Measurements from ENCODE around the gene NUP214. TPM values are rescaled to one million over a fixed set of nuclear protein-coding genes. Genes with fewer than 3 reads are reported as not detected.

The NUP214 gene
- total RNA-seq, 1 experiment from 2014 or later, result 35.5 TPM

GRCh38 chr9:131107760-131108159 lies 17.6 kb upstream of the NUP214 start (continued):
- no peak for TF ChIP-seq CTCF (IDR thresholded peaks at IDR 0.05 in 2 of 3, conservative IDR thresholded peaks at IDR 0.05 in 1 of 3; ENCODE audit: borderline replicate concordance in 1 of 3, insufficient read depth in 1 of 3, low read depth in 2 of 3, low read length in 2 of 3)

- Histone ChIP-seq H2AFZ (ENCODE audit: low read depth, low read length, poor library complexity, severe bottlenecking) (no peak overlapping the region), H3K27me3 (ENCODE audit: insufficient read depth, low read length) (no peaks in the 10 kb centered on the region), H3K79me2 (ENCODE audit: insufficient read depth, low read length) (no peaks in the 10 kb centered on the region), H3K9ac (ENCODE audit: low read length) (no peak overlapping the region), H3K9me2 (ENCODE audit: insufficient read depth) (no peaks in the 10 kb centered on the region), H3K36me3 (ENCODE audit: control insufficient read depth in 1 of 2, insufficient read depth in 2 of 2, low read length in 2 of 2) (no peaks in the 10 kb centered on the region), H4K20me1 (ENCODE audit: insufficient read depth) (no peaks in the 10 kb centered on the region), H3K27ac (ENCODE audit: low read depth, low read length) (no peak overlapping the region), H3K4me1 (ENCODE audit: control insufficient read depth in 1 of 2, insufficient read depth in 2 of 2, low read length in 2 of 2) (no peaks in the 10 kb centered on the region), H3K4me2 (ENCODE audit: low read length) (no peak overlapping the region), H3K9me3 (ENCODE audit: control insufficient read depth in 1 of 2, insufficient read depth in 1 of 2, low read depth in 1 of 2, low read length in 2 of 2) (no peaks in the 10 kb centered on the region), H3K4me3 (replicated peaks in 1 of 2; ENCODE audit: low read depth in 1 of 2, low read length in 2 of 2) (no peak overlapping the region)
- TF ChIP-seq ELF1 (IDR thresholded peaks at IDR 0.05; ENCODE audit: borderline replicate concordance, low read depth), result no peak
- TF ChIP-seq JUND (IDR thresholded peaks at IDR 0.05), result no peak
- no peak for TF ChIP-seq ZFX (IDR thresholded peaks at IDR 0.05)
- no peak for TF ChIP-seq CEBPB (IDR thresholded peaks at IDR 0.05; ENCODE audit: low read depth)
- no peak for TF ChIP-seq REST (IDR thresholded peaks at IDR 0.05; ENCODE audit: low read depth)
- TF ChIP-seq SRF (IDR thresholded peaks at IDR 0.05; ENCODE audit: low read depth), result no peak
- no peak for TF ChIP-seq SP1 (IDR thresholded peaks at IDR 0.05; ENCODE audit: low read depth)
- TF ChIP-seq SIN3A (IDR thresholded peaks at IDR 0.05; ENCODE audit: low read depth), result no peak
- TF ChIP-seq EZH2 (IDR thresholded peaks at IDR 0.05), result no peak
- no peak for TF ChIP-seq EGR1 (IDR thresholded peaks at IDR 0.05; ENCODE audit: low read depth)
- intact Hi-C loops (cut with micrococcal nuclease), result no loop called here
- ChIA-PET POLR2A (interaction anchor here (0.6 kb wide), 1 partner anchor 228 kb away, joined by 3 read pairs; no protein-coding TSS in a partner anchor), CTCF (no interaction called here), RAD21 (ENCODE audit: low non-redundant PET in 1 of 2, low total read pairs in 2 of 2, uncharacterized antibody in 2 of 2, unreplicated experiment in 2 of 2) (no interaction called here)
- DNase-seq (ENCODE audit: low read depth, low spot score), result no peak
- BruUV-seq (replicated peaks), result no TSS peak
- no peak for ATAC-seq
These were observed 14.1 kb upstream of the NUP214 start for GRCh38 chr9:131111186-131111853.
